C4-2B (cell line): ENCODE data around the gene RAMP1.

Experiments used
- CTCF ChIP-seq: fragments of 450-650 bp; conservative IDR thresholded peaks from 2 replicates; pipeline ENCODE4 v1.5.1; 2017; ENCODE audit warnings: mild to moderate bottlenecking
- ZFX ChIP-seq: fragments of 450-650 bp; IDR thresholded peaks from 2 replicates; pipeline ENCODE4 v1.6.1; 2017

GRCh38 chr2:237878321-237879057 is 19.1 kb downstream of the RAMP1 start:
- TF ChIP-seq CTCF (no peak), ZFX (no peak)
